T-helper 9 cell (primary cell): ENCODE data around the gene NOP10.
A peak's percentile ranks its signal among the peaks of the same experiment; 100 is the strongest.
"Not testable (repeated sequence)": the region's sequence is repeated elsewhere in the genome, so short reads cannot be mapped to it uniquely, and the experiment has no call there.

Experiments used
- DNase-seq: peaks from one replicate; pipeline ENCODE4 v3.0.0-alpha.2; 2020
- total RNA-seq, 2 donors: gene quantifications; one replicate each; lab custom pipeline; 2026; lab: John Stamatoyannopoulos, UW

The NOP10 gene
- 34.8 to 52.0 reads per million in 2 donors for total RNA-seq

DNA sequence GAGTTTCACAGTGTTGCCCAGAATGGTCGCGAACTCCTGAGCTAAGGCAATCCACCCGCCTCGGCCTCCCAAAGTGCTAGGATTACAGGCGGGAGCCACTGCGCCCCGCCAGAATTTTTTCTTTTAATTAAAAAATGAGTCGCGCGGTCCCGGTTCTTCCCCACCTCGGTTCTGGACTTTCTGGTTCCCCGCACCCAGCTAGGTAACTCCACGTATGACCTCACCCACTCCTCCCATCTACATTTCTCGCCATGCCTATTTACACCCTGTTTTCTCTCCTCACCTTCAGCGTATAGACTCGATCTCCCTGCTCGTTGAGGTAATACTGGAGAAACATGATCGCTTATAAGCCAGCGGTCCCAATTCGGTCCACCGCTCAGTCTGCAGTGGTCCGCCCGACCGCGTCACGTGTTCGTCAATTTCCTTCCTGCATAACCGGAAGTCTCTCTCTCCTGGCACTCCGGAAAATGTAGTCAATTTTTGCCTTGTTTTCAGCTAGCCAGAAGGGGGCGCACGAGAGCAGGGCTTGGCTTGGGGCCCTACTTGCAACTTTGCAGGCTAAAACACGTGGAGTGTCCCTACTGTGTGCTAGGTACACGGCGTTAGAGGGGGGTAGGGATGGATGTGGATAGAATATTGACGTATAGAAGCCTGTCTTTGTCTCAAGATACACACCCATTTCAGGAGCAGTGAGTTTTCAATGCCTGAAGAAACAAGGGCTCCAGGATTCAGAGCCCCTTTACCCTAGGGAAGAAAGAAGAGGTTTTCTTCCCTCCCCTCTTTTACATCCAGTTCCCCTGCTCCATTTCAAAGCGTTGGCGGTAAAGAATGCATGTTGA is at the start of gene NOP10, which contains the start of gene NUTM1:
Gene NOP10, minus strand, starts transcription at position 400 of the 839 bp plus-strand sequence. Its CDS starts 63 bp downstream, at position 337.
Gene NUTM1, plus strand, starts transcription at position 579 of the 839 bp plus-strand sequence. CDS start 382 bp downstream, outside the sequence.
- peak; percentile 97 for DNase-seq

DNA sequence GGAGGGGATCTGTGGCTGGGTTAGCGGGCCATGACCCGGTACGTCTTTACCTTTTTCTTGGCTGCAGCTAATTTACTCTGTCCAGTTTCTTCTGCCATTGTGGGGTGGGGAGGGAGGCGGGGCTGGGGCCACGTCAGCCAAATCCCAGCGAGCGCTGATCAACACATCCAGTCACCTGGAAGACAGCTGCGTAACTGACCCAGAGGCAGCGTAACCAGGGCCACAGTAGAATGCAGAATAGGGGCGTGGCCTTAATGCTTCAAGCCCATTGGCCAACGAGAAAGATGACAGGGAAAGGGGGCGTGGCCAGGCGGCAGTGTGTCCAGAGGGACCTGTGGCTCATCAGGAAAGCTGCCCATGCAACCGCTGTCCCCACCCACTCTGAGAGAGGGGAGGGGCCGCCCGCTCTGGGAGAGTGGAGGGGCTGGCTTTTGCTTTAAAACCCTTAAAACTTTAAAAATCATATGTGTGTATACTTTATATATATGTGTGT is 46.7 kb upstream of the NOP10 start:
- not testable (repeated sequence) for DNase-seq

DNA sequence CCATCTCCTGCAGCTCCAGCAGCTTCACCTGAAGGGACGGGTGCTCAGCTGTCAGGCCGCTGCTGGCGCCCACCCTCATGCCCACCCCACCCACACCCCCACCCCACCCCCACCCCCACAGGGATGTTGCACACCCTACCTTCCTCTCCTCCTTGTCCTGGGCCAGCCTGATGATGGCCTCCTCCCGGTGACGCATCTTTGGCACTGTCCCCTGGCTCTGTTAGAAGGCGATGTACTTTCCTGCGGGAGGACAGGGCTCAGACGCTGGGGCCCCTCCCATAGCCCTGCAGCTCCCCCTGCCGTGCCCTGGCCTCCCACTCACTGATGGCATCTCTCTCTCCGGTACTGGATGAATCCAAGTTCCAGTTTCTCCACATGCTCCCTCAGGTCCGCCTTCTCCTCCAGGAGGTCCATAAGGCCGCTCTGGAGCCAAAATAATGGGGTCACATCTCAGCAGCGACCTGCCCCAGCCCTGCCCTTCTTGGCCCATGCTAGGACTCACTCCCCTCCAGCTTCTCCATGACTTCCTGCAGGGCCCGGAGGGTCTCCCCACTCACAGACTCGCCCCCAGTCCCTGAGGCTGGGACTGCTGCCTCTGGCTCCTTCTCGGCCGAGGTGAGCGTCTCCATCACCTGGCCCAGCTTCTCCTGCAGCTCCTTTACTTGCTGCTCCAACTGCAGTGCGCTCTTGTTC is 39.0 kb upstream of the NOP10 start:
- DNase-seq, result not testable (repeated sequence)

DNA sequence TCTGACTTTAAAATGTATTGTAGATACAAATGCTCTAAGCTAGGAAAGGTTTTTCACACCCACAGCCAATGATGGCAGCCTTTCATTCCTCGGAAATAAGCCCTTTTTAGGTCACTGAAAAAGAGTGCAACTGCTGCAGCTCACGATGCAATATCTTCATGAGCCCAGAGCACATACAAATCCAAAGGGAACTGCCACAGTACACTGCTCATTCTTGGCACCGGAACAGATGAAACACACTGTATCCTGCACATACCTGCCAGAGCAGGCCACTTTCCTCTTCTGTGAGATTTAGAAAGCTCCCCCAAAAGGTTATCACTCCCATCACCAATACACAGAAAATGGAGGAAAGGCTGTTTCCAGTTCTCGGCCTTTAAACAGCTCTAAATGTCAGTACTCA is 37.6 kb upstream of the NOP10 start:
- not testable (repeated sequence) for DNase-seq

DNA sequence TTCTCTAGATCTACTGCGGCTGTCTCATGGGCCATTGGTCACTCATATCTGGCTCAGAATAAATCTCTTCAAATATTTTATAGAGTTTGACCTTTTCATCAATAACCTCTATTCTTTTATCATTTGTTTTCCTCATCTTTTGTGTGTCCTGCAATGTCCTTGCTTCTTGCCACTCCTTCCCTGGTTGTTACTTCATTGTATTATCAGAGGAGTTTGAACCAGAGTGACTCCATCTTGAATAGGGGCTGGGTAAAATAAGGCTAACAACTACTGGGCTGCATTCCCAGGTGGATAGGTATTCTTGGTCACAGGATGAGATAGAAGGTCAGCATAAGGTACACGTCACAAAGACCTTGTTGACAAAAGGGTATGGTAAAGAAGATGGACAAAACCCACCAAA is 33.9 kb upstream of the NOP10 start:
- no peak for DNase-seq

DNA sequence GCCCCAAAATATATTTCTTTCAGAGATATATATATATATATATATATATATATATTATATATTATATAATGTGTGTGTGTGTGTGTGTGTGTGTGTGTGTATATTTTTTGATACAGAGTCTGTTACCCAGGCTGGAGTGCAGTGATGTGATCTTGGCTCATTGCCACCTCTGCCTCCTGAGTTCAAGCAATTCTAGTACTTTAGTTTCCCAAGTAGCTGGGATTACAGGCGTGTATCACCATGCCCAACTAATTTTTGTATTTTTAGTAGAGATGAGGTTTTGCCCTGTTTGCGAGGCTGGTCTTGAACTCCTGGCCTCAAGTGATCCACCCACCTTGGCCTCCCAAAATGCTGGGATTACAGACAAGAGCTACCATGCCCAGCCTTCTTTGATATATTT is 32.6 kb upstream of the NOP10 start:
- not testable (repeated sequence) for DNase-seq

DNA sequence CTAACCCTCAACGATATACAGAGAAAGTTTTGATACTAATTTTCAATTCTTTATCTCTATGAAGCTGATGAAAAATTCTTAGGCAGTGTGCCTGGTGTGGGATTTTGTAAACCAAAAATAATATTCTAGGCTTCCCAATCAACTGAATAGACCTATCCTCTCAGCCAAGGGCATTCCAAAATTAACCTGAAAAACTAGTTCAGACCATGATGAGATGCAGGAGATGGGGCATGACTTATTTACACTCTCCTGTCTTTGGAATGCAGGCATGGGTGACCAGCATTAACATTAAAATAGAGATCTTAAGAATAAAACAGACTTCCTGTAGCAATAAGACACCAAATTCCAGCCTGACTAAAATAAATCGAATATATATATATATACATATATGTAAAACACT is 31.9 kb upstream of the NOP10 start:
- DNase-seq, result no peak

DNA sequence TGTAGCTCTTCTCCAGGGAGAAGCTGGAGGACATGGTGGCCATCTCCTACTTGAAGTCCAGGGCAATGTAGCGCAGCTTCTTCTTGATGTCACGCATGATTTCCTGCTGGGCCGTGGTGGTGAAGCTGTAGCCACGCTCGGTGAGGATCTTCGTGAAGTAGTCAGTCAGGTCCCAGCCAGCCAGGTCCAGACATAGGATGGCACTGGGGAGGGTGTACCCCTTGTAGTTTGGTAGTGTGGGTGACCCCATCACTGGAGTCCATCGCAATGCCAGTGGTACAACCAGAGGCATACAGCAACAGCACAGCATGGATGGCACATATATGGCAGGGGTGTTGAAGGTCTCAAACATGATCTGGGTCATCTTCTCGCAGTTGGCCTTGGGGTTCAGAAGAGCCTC is 31.0 kb upstream of the NOP10 start:
- no peak for DNase-seq

DNA sequence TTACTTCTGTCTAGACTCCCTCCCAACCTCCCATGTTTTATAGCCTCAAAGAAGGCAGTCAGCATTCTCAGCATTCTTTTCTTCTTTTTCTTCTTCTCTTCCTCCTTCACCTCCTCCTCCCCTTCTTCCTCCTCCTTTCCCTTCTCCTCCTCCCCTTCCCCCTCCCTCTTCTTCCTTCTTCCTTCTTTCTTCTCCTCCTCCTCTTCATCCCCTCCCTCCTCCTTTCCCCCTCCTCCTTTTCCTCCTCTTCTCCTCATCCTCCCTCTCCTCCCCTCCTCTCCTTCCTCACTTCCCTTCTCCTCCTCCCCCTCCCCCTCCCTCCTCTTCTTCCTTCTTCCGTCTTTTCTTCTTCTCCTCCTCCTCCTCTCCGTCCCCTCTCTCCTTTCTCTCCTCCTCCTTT is 27.7 kb upstream of the NOP10 start:
- no peak for DNase-seq

DNA sequence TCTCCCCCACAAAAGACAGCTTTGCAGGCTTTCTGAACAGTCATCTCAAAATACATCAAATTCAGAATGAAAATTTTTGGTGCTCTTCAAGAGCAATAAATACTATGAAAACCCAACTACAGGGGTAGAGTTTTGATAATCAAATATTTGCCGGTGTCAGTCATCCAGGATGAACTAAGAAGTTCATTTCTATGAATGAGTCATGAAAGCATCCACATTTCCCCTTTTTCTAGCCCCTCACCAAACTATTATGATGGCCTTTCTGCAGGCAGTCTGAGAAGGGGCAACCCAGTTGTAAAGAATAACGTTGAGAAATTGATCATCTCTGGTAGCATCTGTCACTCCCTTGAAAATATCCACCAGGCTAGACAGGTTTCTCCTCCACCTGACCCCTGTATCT is 27.2 kb upstream of the NOP10 start:
- no peak for DNase-seq

DNA sequence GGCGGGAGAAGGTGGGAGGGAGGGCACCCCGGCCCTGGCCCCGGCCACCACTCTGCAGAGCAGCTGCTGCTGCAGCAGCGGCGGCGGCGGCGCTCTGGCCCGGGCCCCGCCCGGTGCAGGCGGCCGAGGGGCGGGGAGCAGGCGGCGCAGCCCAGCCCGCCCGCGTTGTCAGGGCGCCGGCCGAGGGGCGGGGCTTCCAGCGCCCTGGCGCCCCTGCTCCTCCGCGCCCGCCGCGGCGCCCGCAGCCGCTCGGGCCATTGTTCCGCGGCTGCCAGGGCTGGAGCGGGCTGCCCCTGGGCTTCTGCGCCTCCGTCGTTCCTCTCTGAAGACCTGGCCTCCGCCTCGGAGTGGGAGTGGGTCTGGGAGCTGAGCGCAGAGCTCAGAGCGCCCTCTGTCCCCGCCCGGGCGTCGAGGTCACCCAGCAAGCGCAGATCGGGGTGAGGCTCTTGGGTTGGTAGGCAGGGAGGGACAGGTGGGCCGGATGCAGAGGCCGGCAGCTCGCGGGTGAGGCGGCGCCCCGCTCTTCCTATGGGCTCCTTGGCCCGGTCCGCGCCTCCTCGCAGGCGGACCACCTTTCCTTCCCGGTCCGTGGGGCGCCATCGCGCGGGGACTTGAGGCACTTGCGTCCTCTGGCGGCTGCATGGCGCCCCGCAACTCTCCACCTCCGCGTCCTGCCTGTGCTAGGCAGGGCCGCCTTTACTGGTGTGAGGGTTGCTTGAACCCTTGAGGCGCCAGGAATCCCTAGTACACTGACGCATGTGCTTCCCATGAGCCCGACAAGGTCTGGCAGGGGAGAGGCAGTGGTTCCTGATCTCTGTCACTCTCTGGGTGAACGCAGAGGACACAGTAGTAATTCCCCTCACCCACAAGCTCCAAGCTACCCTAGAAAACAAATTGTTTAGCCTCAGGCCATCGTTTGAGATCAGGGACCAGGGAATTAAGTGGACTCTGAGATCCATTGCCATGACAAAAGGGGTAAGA is 24.5 kb upstream of the NOP10 start, which contains the start of gene LPCAT4:
Gene LPCAT4, minus strand, starts transcription at position 96 of the 981 bp plus-strand sequence. CDS start 96 bp downstream, outside the sequence.
- peak; percentile 85 for DNase-seq

DNA sequence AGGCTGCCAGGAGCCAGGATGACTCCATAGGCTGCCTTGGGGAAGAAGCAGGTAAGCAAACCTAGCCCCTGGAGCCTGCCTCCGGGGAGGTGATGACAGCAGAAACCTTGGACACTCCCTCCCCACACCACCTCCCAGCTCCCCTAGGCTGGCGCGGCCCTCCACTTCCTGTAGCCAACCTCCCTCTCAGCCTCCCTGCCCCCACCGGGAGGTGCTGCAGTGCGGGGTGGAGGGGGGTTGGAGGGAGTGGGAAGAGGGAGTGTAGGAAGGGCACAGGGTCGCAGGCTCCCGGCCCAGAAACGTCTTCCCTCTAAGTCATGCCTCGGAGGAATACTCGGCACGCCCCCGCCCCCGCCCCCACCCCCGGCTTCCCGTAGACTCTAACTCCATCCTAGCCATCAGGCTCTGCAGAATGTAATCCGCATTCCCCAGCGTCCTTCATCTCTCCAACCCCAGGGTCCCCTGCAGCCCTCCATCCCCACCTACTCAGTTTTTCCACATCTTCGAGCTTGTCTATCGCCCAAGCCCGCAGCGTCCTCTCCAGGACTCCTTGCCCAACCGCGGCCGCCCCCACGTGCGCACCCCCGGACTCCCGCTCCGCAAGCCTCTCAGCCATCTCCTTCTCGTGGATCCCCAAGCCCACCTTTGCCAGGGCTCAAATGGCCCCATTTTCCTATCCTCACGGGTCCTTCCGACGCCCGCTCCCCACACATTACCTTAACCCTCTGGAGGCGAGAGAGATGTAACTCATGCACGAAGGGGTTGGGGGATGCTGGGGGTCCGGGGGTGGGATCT is 23.5 kb upstream of the NOP10 start:
- peak; percentile 41 for DNase-seq

DNA sequence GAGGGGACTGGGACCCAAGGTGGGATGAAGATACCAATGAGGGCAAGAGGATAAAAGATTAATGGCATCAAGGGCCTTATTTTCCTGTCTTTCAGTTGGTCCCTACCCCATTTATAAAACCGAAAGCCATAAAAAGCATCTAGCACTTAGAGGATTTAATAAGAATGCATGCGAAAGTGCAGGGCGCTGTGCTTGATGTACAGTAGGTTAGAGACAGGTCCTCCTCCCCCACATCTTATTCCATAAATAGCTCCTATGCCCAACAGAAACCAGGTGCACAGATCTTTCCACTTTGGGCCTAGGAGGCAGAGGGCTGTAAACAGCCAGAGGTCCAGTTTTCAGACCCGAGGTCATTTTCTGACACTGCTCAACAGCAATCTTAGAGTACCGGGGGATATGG is 22.9 kb upstream of the NOP10 start:
- DNase-seq, result no peak

DNA sequence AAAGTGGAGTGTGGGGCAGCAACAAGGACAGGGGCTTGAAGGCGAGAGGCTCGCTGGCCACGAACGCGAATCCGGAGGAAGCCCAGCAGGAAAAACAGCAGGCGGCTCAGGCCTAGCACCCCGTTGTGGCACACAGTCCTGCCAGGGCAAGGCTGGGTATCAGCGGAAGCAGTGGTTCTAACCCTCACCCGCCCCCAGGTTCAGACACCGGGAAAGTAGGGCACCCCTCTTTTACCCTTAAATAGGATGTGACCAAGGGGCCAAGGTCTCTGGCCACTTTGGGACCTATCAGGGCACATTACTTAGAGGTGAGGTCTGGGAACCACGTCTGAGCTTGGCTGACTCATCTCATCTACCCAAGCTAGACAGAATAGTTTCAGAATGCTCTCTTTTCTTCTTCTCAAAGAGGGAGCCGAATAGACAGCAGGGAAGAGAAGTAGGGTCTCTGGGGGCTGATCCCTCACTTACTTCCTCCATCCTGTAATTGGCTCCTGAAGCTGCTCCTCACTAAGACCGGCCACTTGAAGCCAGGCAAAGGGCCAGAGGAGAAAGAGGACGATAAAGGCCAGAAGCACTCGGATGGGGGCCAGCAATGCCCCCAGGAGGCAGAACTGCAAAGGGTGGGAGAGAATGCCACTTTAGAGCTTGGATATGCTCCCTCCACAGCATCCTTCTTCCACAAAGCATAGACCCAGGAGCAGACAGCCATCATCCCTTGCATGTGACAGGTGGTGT is 22.3 kb upstream of the NOP10 start:
- DNase-seq, result no peak

DNA sequence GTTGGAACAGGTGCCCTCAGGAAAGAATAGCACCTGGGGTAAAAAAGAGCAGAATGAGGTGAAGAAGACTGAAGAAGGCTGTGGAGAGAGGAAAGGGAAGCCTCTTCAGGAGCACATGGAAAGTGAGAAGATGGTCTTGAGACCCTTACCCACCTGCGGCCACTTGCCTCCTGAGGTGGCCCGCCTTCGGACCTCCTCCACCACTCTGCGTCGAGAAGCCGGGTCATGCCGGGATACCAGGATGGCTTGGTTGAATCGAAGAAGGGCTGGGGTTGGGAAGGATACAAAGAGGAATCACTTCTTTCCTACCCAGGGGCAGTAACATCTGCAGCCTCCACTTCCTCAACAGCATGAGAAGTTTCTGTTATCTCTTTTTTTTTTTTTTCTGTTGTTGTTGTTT is 21.1 kb upstream of the NOP10 start:
- DNase-seq, result no peak

DNA sequence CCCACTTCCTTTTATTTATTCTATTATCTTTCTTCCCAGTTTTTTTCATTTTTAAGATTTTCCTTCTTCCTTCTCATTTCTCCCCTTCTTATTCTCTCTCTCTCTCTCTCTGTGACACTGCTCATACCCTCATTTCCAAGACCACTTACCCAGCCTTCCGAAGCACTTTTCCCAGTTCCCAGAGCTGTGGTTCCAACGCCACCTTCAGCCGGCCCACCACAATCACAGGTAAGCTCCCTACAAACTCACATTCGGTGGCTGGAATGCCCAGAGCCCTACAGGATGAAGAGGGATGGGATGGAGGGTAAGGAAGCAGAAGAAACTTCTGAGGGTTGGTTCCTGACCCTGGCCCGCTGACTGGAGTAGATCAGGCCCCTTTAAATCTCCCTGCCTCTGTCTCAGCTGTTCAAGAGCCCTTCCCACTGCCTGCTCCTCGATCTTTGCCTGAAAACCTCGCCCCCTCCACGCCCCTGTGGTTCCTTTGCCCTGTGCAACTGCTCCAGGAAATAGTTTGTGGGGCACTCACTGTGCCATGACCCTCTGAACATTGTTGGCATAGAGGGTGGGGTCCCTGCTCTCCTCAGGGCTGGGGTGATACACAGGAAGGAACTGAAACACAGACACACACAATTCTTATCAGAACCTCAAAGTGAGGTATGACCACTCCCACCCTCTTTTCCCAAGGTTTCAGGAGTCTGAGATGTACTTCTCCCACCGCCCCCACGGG is 19.3 kb upstream of the NOP10 start:
- DNase-seq, result no peak

DNA sequence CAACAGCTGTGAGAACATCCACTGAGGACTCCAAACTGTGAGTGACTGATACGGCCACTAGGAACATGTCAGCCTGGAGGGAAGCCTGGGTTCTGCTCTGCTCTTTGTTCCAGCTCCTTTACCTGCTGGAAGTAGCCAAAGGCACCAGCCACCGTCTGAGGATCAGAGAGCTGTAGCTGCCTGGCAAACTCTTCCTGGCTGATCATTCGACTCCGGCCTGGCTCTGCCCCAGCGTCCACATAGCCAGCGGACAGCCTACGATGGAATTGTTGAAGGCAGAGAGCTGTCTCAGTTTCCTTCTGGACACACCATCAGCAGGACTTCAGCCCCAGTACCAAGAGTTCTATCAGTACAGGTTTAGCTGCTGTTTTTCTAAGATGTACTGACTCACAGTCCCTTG is 18.3 kb upstream of the NOP10 start:
- no peak for DNase-seq

DNA sequence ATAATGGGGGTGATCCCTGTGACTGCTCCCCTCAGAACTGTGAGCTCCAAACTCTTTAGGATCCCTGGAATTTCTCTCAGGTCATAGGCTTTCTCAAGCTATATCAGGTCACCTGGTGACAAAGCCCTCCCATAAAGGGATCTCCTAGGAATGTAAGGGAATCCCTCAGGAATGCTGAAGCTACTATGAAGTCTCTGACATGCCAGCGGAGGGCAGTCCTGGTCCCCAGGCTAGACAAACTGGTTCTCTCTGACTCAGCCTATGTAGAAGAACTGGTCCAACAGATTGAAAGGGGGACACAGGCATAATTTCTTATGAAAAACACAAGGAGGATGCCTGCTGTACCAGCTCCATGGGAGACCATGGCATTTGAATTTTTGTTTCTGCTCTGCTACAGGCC is 17.4 kb upstream of the NOP10 start:
- no peak for DNase-seq

DNA sequence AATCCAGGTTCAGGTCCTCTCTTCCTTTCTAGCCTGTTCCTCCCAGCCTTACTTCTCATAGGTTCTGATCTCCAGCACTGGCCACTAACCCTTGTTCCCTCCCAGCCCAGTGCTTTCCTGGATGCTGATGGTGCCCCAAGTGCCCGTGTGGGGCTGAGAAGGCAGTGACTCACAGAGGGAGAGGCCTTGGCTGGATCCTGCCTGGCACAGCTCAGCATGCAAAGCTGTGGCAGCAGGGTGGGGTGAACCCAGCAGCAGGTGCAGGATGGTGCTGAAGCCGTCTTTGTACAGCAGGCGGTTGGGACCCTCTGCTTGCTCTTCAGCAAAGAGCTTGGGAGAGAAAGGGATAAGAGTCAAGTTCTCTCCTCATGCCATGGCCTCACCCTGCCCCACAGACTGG is 16.5 kb upstream of the NOP10 start:
- DNase-seq, result no peak

DNA sequence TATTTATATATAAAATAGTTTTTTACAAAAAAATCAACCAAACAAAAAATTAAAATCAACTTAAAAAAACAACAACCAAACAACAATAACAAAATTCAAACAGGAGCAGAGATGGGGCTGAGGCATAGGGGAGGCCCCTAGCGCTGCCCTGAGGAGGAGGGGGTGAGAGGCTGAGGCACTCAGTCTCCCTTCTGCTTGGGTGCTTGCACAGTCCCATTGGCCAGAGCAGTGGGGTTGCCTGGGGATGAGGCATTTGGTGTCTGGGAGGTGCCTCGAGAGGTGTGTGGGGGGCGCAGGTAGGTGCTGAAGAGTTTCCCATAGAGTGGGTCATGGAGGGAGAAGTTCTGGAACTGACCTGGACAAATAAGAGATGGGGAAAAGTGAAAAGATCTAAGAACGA is 16.0 kb upstream of the NOP10 start:
- no peak for DNase-seq
